ENCODE data around the gene LMBR1.

GRCh38 chr7:156640257-156640948, 252.6 kb downstream of the LMBR1 start, which contains the start of gene RNF32:
- TF ChIP-seq CTCF (IDR thresholded peaks at IDR 0.05) (peak in 1 of 3 experiments; percentile 22), POLR2A (IDR thresholded peaks at IDR 0.05) (no peak)

Measured in testis (tissue), 2 donors.